HEK293T (cell line): Measurements from ENCODE around the gene PPP2R5C.

Source experiments
- CTCF ChIA-PET: fragments of 350-600 bp; formaldehyde crosslinking; extraction: SDS; loops from one replicate; lab custom pipeline; 2021; ENCODE audit warnings: antibody characterized with exemption, inconsistent platforms; lab: Yijun Ruan, JAX
- POLR2A ChIA-PET: fragments of 350-600 bp; formaldehyde crosslinking; extraction: SDS; loops from one replicate; lab custom pipeline; 2020; ENCODE audit warnings: antibody characterized with exemption, inconsistent platforms; lab: Yijun Ruan, JAX
- DNase-seq: peaks from one replicate; pipeline ENCODE4 v3.0.0; 2012; ENCODE audit warnings: mixed read lengths; ENCODE audit errors: extremely low spot score
- ARNT ChIP-seq: fragments of 450-650 bp; IDR thresholded peaks from 2 replicates; pipeline ENCODE4 v1.6.1; 2017; ENCODE audit warnings: mild to moderate bottlenecking
- BHLHE40 ChIP-seq: fragments of 450-650 bp; IDR thresholded peaks from 2 replicates; pipeline ENCODE4 v1.6.1; 2016; ENCODE audit warnings: mild to moderate bottlenecking, moderate library complexity, borderline replicate concordance
- CTBP1 ChIP-seq: fragments of 450-650 bp; IDR thresholded peaks from 2 replicates; pipeline ENCODE4 v1.6.1; 2016; ENCODE audit warnings: borderline replicate concordance
- ELF4 ChIP-seq: fragments of 450-650 bp; IDR thresholded peaks from 2 replicates; pipeline ENCODE4 v1.6.1; 2017; ENCODE audit warnings: antibody characterized with exemption
- FOXA1 ChIP-seq: fragments of 450-650 bp; IDR thresholded peaks from 2 replicates; pipeline ENCODE4 v1.6.1; 2016; ENCODE audit warnings: mild to moderate bottlenecking
- FOXK2 ChIP-seq: fragments of 450-650 bp; IDR thresholded peaks from 2 replicates; pipeline ENCODE4 v1.6.1; 2016; ENCODE audit warnings: mild to moderate bottlenecking
- FOXM1 ChIP-seq: fragments of 450-650 bp; IDR thresholded peaks from 2 replicates; pipeline ENCODE4 v1.6.1; 2017; ENCODE audit warnings: mild to moderate bottlenecking, borderline replicate concordance
- HDGF ChIP-seq: fragments of 450-650 bp; IDR thresholded peaks from 2 replicates; pipeline ENCODE4 v1.6.1; 2017; ENCODE audit warnings: antibody characterized with exemption, borderline replicate concordance
- L3MBTL2 ChIP-seq: fragments of 450-650 bp; conservative IDR thresholded peaks from 2 replicates; pipeline ENCODE4 v1.6.1; 2016; ENCODE audit warnings: mild to moderate bottlenecking
- LEF1 ChIP-seq: fragments of 450-650 bp; IDR thresholded peaks from 2 replicates; pipeline ENCODE4 v1.6.1; 2017; ENCODE audit warnings: mild to moderate bottlenecking, borderline replicate concordance
- NFRKB ChIP-seq: fragments of 450-650 bp; IDR thresholded peaks from 2 replicates; pipeline ENCODE4 v1.6.1; 2016; ENCODE audit warnings: mild to moderate bottlenecking, moderate library complexity
- SP1 ChIP-seq: fragments of 450-650 bp; IDR thresholded peaks from 2 replicates; pipeline ENCODE4 v1.6.1; 2017
- SUZ12 ChIP-seq: fragments of 450-650 bp; IDR thresholded peaks from 2 replicates; pipeline ENCODE4 v1.6.1; 2016; ENCODE audit warnings: mild to moderate bottlenecking
- TARDBP ChIP-seq: fragments of 450-650 bp; IDR thresholded peaks from 2 replicates; pipeline ENCODE4 v1.6.1; 2016
- ZNF384 ChIP-seq: fragments of 450-650 bp; IDR thresholded peaks from 2 replicates; pipeline ENCODE4 v1.6.1; 2016
- TF ChIP-seq, protein P1 (sequence below): fragments of 450-650 bp; IDR thresholded peaks from 2 replicates; pipeline ENCODE4 v1.6.1; 2016

PPP2R5C gene

DNA sequence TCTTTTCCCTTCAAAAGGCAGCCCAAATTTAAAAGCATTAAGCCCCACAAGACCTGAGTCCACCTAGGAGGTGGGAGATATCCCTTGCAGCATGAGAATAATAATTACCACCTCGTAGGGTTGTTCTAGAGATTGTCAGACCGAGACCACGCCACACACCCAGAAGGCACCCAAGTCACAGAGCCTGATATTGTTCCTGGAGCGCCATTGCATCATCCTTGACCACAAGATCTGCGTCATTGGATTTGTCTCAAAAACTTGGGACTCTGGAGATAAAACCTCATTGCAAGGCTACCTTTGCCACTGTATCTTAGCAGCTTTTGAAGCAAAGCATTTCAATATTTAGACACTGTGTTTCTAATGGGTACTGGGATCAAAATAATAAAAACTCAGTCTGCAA, 29.4 kb upstream of the PPP2R5C start:
- ChIA-PET CTCF (no interaction called here), POLR2A (no interaction called here)
- TF ChIP-seq FOXM1 (no peak), SP1 (no peak), L3MBTL2 (no peak), HDGF (no peak), ZNF384 (no peak), ELF4 (no peak), CTBP1 (no peak), SUZ12 (no peak), NFRKB (no peak), TARDBP (no peak), ARNT (no peak), LEF1 (no peak)
- TF ChIP-seq, protein P1, sequence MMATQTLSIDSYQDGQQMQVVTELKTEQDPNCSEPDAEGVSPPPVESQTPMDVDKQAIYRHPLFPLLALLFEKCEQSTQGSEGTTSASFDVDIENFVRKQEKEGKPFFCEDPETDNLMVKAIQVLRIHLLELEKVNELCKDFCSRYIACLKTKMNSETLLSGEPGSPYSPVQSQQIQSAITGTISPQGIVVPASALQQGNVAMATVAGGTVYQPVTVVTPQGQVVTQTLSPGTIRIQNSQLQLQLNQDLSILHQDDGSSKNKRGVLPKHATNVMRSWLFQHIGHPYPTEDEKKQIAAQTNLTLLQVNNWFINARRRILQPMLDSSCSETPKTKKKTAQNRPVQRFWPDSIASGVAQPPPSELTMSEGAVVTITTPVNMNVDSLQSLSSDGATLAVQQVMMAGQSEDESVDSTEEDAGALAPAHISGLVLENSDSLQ = no peak
- DNase-seq = no peak

GRCh38 chr14:101733211-101733610, 28.3 kb upstream of the PPP2R5C start:
- ChIA-PET CTCF (no interaction called here), POLR2A (no interaction called here)
- no peak for DNase-seq
- TF ChIP-seq LEF1 = no peak

DNA sequence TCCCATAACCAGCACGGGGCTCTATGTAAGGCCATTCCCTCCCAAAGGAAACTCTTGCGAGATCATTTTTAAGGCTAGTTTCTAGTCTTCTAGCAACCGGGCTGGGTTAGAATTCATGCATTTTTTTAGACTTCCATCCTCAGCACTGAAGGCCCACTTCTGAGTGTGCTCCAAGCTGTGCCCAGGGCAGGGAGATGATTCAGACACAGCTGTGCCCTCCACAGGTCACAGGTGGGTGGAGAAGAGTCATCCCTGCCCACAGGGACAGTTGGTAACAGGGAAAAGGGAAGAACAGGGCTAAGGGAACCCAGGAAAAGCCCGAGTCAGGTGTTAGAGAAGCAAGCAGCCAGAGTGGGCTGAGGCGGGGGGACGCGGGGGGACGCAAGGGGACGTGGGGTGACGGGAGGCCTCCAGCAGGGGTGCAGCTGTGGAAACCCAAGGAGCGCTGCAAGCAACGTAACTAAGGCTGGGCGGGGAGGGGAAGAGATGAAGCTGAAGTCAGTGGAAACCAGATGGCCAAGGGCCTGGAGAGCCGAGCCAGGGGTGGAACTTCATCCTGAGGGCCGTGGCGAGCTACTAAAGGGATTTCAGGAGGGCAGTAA, 27.2 kb upstream of the PPP2R5C start:
- ChIA-PET CTCF (interaction anchor here (1.2 kb wide), 1 partner anchor 13 kb away, joined by 3 read pairs; no protein-coding TSS in a partner anchor), POLR2A (no interaction called here)
- DNase-seq = no peak
- TF ChIP-seq L3MBTL2 (no peak), FOXK2 (no peak), TARDBP (no peak), ZNF384 (no peak), CTBP1 (no peak), ARNT (no peak), SP1 (no peak), SUZ12 (no peak), BHLHE40 (no peak), LEF1 (no peak), NFRKB (no peak), ELF4 (no peak), HDGF (no peak), FOXA1 (no peak), FOXM1 (no peak)
- TF ChIP-seq, protein P1 = no peak

- DNase-seq = no peak
- no peak for TF ChIP-seq CTBP1
- no peak for TF ChIP-seq TARDBP
- TF ChIP-seq FOXM1 = no peak
- TF ChIP-seq LEF1 = no peak
- TF ChIP-seq, protein P1 = no peak
- TF ChIP-seq SUZ12 = no peak
- TF ChIP-seq NFRKB = no peak
- no peak for TF ChIP-seq ARNT
- POLR2A ChIA-PET = no interaction called here
- CTCF ChIA-PET = interaction anchor here (1.2 kb wide), 1 partner anchor 14 kb away, joined by 3 read pairs; no protein-coding TSS in a partner anchor
Observed at GRCh38 chr14:101735453-101735852, 26.1 kb upstream of the PPP2R5C start.

- ChIA-PET CTCF (no interaction called here), POLR2A (no interaction called here)
Observed at GRCh38 chr14:101736071-101736470, 25.4 kb upstream of the PPP2R5C start.

GRCh38 chr14:101736585-101736984, 24.9 kb upstream of the PPP2R5C start:
- CTCF ChIA-PET = no interaction called here
- DNase-seq = no peak
- TF ChIP-seq NFRKB = no peak
- no peak for TF ChIP-seq ARNT
- TF ChIP-seq HDGF = no peak
- TF ChIP-seq FOXM1 = no peak
- TF ChIP-seq L3MBTL2 = no peak
- no peak for TF ChIP-seq SUZ12
- TF ChIP-seq BHLHE40 = no peak
- TF ChIP-seq, protein P1 = no peak
- POLR2A ChIA-PET = no interaction called here

More at GRCh38 chr14:101736071-101736470, 25.4 kb upstream of the PPP2R5C start:
- TF ChIP-seq NFRKB (no peak), FOXK2 (no peak), TARDBP (no peak), ARNT (no peak), ELF4 (no peak), BHLHE40 (no peak), ZNF384 (no peak), SUZ12 (no peak), L3MBTL2 (no peak), FOXM1 (no peak), HDGF (no peak), FOXA1 (no peak), CTBP1 (no peak), SP1 (no peak)
- TF ChIP-seq, protein P1 = no peak
- no peak for DNase-seq
